ENCODE measurements around the gene RNF19B.

DNA sequence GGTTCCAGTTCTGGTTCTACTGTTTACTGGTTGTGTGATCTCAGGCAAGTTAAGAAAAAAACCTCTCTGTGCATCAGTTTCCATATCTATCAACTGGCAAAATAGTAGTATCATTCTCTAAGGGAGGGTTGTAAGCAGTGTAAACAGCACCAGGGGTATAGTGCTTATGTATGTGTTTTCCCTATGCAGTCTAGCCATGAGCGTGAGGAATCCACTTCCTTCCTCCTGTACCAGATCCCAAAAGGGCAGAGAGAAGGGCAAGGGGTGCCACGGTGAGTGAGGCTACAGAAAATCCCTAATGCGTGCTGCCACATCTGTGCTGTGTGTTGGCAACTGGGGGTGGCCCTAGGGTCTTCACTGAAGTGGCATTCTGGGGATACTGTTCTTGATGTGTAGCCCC lies 18.4 kb upstream of the RNF19B start:
- TF ChIP-seq POLR2AphosphoS5 (IDR thresholded peaks at IDR 0.05; ENCODE audit: low read depth, low read length) = no peak
- no peak for TF ChIP-seq POLR2A (IDR thresholded peaks at IDR 0.05; ENCODE audit: low read depth, low read length)
- TF ChIP-seq SPI1 (IDR thresholded peaks at IDR 0.05; ENCODE audit: low read depth, low read length) = no peak
- no peak for TF ChIP-seq TAF1 (IDR thresholded peaks at IDR 0.05; ENCODE audit: low read depth, low read length)
- TF ChIP-seq POU2F2 (IDR thresholded peaks at IDR 0.05; ENCODE audit: low read depth, low read length) = no peak

Data from GM12891 (cell line).